GM23338 (cell line): ENCODE data around the gene HOXA2. TPM values are rescaled to one million over a fixed set of nuclear protein-coding genes. Genes with fewer than 3 reads are reported as not detected.

Source experiments
- ATAC-seq: fragments of 200-7000 bp; cut with Tn5 transposase; 3 replicates; pipeline ENCODE4 v1.9.1; 2020
- DNase-seq: peaks from one replicate; pipeline ENCODE4 v3.0.0-alpha.2; 2015; ENCODE audit warnings: low spot score
- H2AFZ ChIP-seq: fragments of 200-600 bp; sonication (generic); 2 replicates; pipeline ENCODE4 v1.8.0; 2016; ENCODE audit warnings: antibody characterized with exemption, mild to moderate bottlenecking, moderate library complexity
- H3F3A ChIP-seq: fragments of 200-600 bp; sonication (generic); replicated peaks from 2 replicates; pipeline ENCODE4 v1.8.0; 2017; ENCODE audit warnings: antibody characterized with exemption, mixed run types, low read depth
- H3K27ac ChIP-seq: fragments of 200-600 bp; sonication (generic); 2 replicates; pipeline ENCODE4 v1.6.1; 2016; ENCODE audit warnings: low read depth
- H3K27me3 ChIP-seq: fragments of 200-600 bp; sonication (generic); 2 replicates; pipeline ENCODE4 v1.8.0; 2016; ENCODE audit warnings: mild to moderate bottlenecking, mixed run types, moderate library complexity; ENCODE audit not compliant: insufficient read depth
- H3K36me3 ChIP-seq: fragments of 200-600 bp; sonication (generic); 2 replicates; pipeline ENCODE4 v1.8.0; 2016; ENCODE audit warnings: mild to moderate bottlenecking; ENCODE audit not compliant: insufficient read depth
- H3K4me1 ChIP-seq: fragments of 200-600 bp; sonication (generic); 2 replicates; pipeline ENCODE4 v1.8.0; 2016; ENCODE audit warnings: mild to moderate bottlenecking, moderate library complexity; ENCODE audit not compliant: insufficient read depth
- H3K4me2 ChIP-seq: fragments of 200-600 bp; sonication (generic); 2 replicates; pipeline ENCODE4 v1.7.1; 2017; ENCODE audit warnings: mixed run types
- H3K4me3 ChIP-seq: fragments of 200-600 bp; sonication (generic); 2 replicates; pipeline ENCODE4 v1.6.1; 2016; ENCODE audit warnings: mixed run types
- H3K79me2 ChIP-seq: fragments of 200-600 bp; sonication (generic); replicated peaks from 2 replicates; pipeline ENCODE4 v1.8.0; 2017; ENCODE audit warnings: mild to moderate bottlenecking; ENCODE audit not compliant: insufficient read depth
- H3K9me2 ChIP-seq: fragments of 200-600 bp; sonication (generic); 2 replicates; pipeline ENCODE4 v1.8.0; 2017; ENCODE audit not compliant: insufficient read depth
- H4K20me1 ChIP-seq: fragments of 200-600 bp; sonication (generic); replicated peaks from 2 replicates; pipeline ENCODE4 v1.8.0; 2017; ENCODE audit warnings: mild to moderate bottlenecking; ENCODE audit not compliant: insufficient read depth
- H3K27ac Mint-ChIP-seq: 2 replicates; pipeline ENCODE4 v1.8.0; 2020; ENCODE audit warnings: inconsistent platforms, mild to moderate bottlenecking, moderate library complexity, mixed read lengths
- H3K27me3 Mint-ChIP-seq: 3 replicates; pipeline ENCODE4 v1.8.0; 2022; ENCODE audit warnings: low read depth, mild to moderate bottlenecking, moderate library complexity, mixed read lengths, inconsistent platforms; ENCODE audit not compliant: insufficient read depth, poor library complexity
- H3K36me3 Mint-ChIP-seq: 3 replicates; pipeline ENCODE4 v1.8.0; 2021; ENCODE audit warnings: low read depth, mild to moderate bottlenecking, inconsistent platforms, moderate library complexity, mixed read lengths
- H3K4me1 Mint-ChIP-seq: 3 replicates; pipeline ENCODE4 v1.8.0; 2020; ENCODE audit warnings: mild to moderate bottlenecking, inconsistent platforms, mixed read lengths
- H3K4me3 Mint-ChIP-seq: 3 replicates; pipeline ENCODE4 v1.8.0; 2021; ENCODE audit warnings: moderate library complexity, mild to moderate bottlenecking, inconsistent platforms, mixed read lengths
- H3K9me3 Mint-ChIP-seq: 3 replicates; pipeline ENCODE4 v1.8.0; 2020; ENCODE audit warnings: moderate library complexity, mild to moderate bottlenecking, inconsistent platforms, mixed read lengths
- CREB1 ChIP-seq: fragments of 250-450 bp; sonication (Bioruptor Pico); IDR thresholded peaks from 2 replicates; pipeline ENCODE4 v1.5.0; 2020; ENCODE audit warnings: low read depth, mild to moderate bottlenecking, moderate library complexity
- ETS1 ChIP-seq: IDR thresholded peaks from 2 replicates; pipeline ENCODE4 v1.6.1; 2016; ENCODE audit warnings: antibody characterized with exemption
- EZH2 ChIP-seq: fragments of 200-600 bp; sonication (generic); IDR thresholded peaks from one replicate; pipeline ENCODE4 v1.8.0; 2017; ENCODE audit warnings: antibody characterized with exemption, mild to moderate bottlenecking, low read depth; ENCODE audit not compliant: unreplicated experiment
- EZH2phosphoT487 ChIP-seq: fragments of 200-600 bp; sonication (generic); IDR thresholded peaks from one replicate; pipeline ENCODE4 v1.8.1; 2018; ENCODE audit warnings: antibody characterized with exemption; ENCODE audit not compliant: unreplicated experiment
- JUNB ChIP-seq: IDR thresholded peaks from one replicate; pipeline ENCODE4 v1.6.1; 2016; ENCODE audit warnings: antibody characterized with exemption; ENCODE audit not compliant: unreplicated experiment
- NANOG ChIP-seq: IDR thresholded peaks from 2 replicates; pipeline ENCODE4 v1.6.1; 2016; ENCODE audit warnings: antibody characterized with exemption, borderline replicate concordance
- POLR2AphosphoS5 ChIP-seq: IDR thresholded peaks from 2 replicates; pipeline ENCODE4 v1.6.1; 2016; ENCODE audit warnings: antibody characterized with exemption, low read depth
- STAT1 ChIP-seq: IDR thresholded peaks from one replicate; pipeline ENCODE4 v1.6.1; 2016; ENCODE audit warnings: antibody characterized with exemption; ENCODE audit not compliant: unreplicated experiment
- ZNF114 ChIP-seq: fragments of 250-450 bp; sonication (Bioruptor Pico); IDR thresholded peaks from 2 replicates; pipeline ENCODE4 v1.5.0; 2020; ENCODE audit warnings: mild to moderate bottlenecking, moderate library complexity
- ZNF331 ChIP-seq: fragments of 250-450 bp; sonication (Bioruptor Pico); IDR thresholded peaks from 2 replicates; pipeline ENCODE4 v1.5.0; 2020; ENCODE audit warnings: low read depth, mild to moderate bottlenecking, moderate library complexity
- ZNF462 ChIP-seq: fragments of 250-450 bp; sonication (Bioruptor Pico); IDR thresholded peaks from 2 replicates; pipeline ENCODE4 v1.5.0; 2020; ENCODE audit warnings: mild to moderate bottlenecking, moderate library complexity
- polyA plus RNA-seq: library from polyadenylated mRNA; unstranded; fragments of >200 nt; fragmentation: Nextera tagmentation; extraction: Ambion mirVana; gene quantifications from 2 replicates; pipeline ENCODE4 v1.2.1, GENCODE V29; 2016
- total RNA-seq: library from RNA; depleted of rRNA; stranded (reverse); fragments of >200 nt; shearing (Covaris generic); gene quantifications from 2 replicates; pipeline ENCODE4 v1.2.3, GENCODE V29; 2014
- TF ChIP-seq, protein P1 (sequence below), 2 experiments: fragments of 200-600 bp in 1 of 2; sonication (generic) in 1 of 2; conservative IDR thresholded peaks; 2 replicates each; pipeline versions ENCODE4 v1.5.1 to v1.6.1; 2016 to 2017; ENCODE audit warnings: antibody characterized with exemption in 2 of 2, low read depth in 2 of 2, mild to moderate bottlenecking in 2 of 2, moderate library complexity in 1 of 2

Gene HOXA2
- total and polyA plus RNA-seq, 2 experiments from 2014 or later: not detected

- TF ChIP-seq, protein P1, sequence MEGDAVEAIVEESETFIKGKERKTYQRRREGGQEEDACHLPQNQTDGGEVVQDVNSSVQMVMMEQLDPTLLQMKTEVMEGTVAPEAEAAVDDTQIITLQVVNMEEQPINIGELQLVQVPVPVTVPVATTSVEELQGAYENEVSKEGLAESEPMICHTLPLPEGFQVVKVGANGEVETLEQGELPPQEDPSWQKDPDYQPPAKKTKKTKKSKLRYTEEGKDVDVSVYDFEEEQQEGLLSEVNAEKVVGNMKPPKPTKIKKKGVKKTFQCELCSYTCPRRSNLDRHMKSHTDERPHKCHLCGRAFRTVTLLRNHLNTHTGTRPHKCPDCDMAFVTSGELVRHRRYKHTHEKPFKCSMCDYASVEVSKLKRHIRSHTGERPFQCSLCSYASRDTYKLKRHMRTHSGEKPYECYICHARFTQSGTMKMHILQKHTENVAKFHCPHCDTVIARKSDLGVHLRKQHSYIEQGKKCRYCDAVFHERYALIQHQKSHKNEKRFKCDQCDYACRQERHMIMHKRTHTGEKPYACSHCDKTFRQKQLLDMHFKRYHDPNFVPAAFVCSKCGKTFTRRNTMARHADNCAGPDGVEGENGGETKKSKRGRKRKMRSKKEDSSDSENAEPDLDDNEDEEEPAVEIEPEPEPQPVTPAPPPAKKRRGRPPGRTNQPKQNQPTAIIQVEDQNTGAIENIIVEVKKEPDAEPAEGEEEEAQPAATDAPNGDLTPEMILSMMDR (conservative IDR thresholded peaks at IDR 0.05; ENCODE audit: low read depth in 2 of 2): no peak
Observed at GRCh38 chr7:27092819-27093110, 9.7 kb downstream of the HOXA2 start (continued).

DNA sequence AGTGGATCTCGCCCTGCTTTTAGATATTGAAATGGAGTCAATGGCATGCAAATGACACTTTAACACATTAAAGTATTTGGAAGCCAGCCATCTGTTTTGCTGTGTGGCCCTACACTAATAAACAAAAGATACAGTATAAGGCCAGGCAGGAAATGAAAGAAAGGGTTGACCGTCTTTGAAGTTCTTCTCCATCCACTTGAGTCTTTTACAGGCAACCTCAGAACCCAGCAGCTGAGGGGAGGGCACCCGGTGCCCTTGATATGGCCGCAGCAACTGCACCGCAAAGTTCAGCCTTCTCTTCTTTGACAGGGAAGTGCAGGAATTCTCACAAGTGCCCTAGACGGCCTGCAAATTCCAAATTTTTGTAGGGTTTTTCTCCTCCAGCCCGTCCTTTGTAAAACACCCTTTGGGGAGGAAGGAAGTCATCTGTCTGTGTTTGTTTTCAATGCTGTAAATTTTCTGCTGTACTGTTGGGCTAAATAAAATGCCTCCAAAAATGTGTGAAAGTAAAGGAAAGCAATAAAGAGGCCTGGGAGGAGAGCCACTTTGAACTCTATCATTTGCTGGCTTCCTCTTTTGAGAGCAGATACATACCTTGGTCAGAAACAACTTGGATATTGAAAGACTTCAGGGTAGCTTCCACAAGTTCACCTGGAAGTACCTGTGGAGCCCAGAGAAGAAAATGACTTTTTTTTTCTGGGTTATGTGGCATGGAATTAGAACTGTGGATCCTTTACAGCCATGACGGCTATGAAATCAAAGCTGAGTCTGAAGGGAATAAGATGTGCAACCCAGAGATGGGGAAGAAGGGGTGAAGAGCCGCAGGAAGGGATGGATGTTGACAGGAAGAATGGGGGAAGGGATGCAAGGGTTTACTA is 10.3 kb downstream of the HOXA2 start:
- ATAC-seq (peak; percentile 10), DNase-seq (peak; percentile 83)
- H3K27ac ChIP-seq: no peak overlapping the region
- peak overlapping the region; percentile 33; the same call in 1 of the 2 replicates for H3K4me2 ChIP-seq
- H3K27ac Mint-ChIP-seq: no peak overlapping the region
- peaks cover 100% of the 10 kb centered on the region for H3K27me3 Mint-ChIP-seq
- H3K27me3 ChIP-seq: peaks cover 100% of the 10 kb centered on the region
- H3K9me2 ChIP-seq: no peaks in the 10 kb centered on the region
- peaks cover 42% of the 10 kb centered on the region for H3K4me1 Mint-ChIP-seq
- H3K9me3 Mint-ChIP-seq: peaks cover 12% of the 10 kb centered on the region; the same call in 2 of the 3 replicates
- no peaks in the 10 kb centered on the region for H3K36me3 ChIP-seq
- no peaks in the 10 kb centered on the region for H3K79me2 ChIP-seq
- H3K4me3 ChIP-seq: no peak overlapping the region
- H3F3A ChIP-seq: peaks cover 36% of the 10 kb centered on the region
- no peak overlapping the region; the same call in 2 of the 3 replicates for H3K4me3 Mint-ChIP-seq
- H3K4me1 ChIP-seq: peaks cover 51% of the 10 kb centered on the region
- H3K36me3 Mint-ChIP-seq: no peaks in the 10 kb centered on the region
- H2AFZ ChIP-seq: no peak overlapping the region
- peaks cover 46% of the 10 kb centered on the region for H4K20me1 ChIP-seq
- TF ChIP-seq ZNF114 (CRISPR knock-in tag) (no peak), NANOG (peak; percentile 88), ETS1 (peak; percentile 74), CREB1 (CRISPR knock-in tag) (no peak), EZH2 (peak; percentile 86), STAT1 (no peak), EZH2phosphoT487 (peak; percentile 75), JUNB (no peak), ZNF462 (CRISPR knock-in tag) (no peak), ZNF331 (CRISPR knock-in tag) (no peak), POLR2AphosphoS5 (no peak)
- TF ChIP-seq, protein P1 (conservative IDR thresholded peaks at IDR 0.05; ENCODE audit: low read depth in 2 of 2): no peak
